ENCODE measurements around the gene CRYZ.

DNA sequence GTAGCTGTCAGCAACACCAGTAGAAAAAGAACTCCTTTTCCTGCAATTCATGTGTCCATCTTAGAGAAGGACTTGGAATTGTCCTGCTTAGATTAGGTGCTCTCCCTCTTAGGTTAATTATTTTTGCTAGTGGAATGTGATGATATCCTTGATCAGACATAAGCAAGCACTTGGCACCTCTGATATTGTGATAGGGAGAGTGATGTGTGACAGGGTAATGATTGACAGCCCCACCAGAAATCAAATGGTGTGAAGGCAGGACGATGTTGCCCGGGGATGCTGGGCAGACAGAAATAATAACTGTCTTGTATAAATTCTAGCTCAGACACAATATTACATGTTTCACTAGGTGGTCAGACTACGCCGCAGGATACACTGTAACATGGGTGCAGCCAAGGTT, 4.5 kb upstream of the CRYZ start:
- no peak for TF ChIP-seq POLR2A (IDR thresholded peaks at IDR 0.05; ENCODE audit: low read length)
- TF ChIP-seq GATA1 (IDR thresholded peaks at IDR 0.05; ENCODE audit: low read depth, low read length) = no peak
